Skeletal muscle cell (primary cell): ENCODE data around the gene VSTM2L.
A peak's percentile ranks its signal among the peaks of the same experiment; 100 is the strongest.

Experiments
- DNase-seq: peaks from one replicate; pipeline ENCODE4 v3.0.0-alpha.2; 2010; ENCODE audit warnings: low read depth
- H3K4me3 ChIP-seq: 2 replicates; pipeline ENCODE4 v1.5.1; 2011; ENCODE audit warnings: low read depth, mild to moderate bottlenecking, control low read depth, low read length, moderate library complexity

VSTM2L gene

GRCh38 chr20:37896932-37897548, 5.9 kb upstream of the VSTM2L start:
- H3K4me3 ChIP-seq, result no peak overlapping the region

GRCh38 chr20:37898233-37899104, 4.5 kb upstream of the VSTM2L start:
- H3K4me3 ChIP-seq, result no peak overlapping the region
- no peak for DNase-seq

More at GRCh38 chr20:37896932-37897548, 5.9 kb upstream of the VSTM2L start:
- DNase-seq, result no peak

- no peak overlapping the region for H3K4me3 ChIP-seq
- DNase-seq, result no peak
Measured at GRCh38 chr20:37899105-37900045, 3.6 kb upstream of the VSTM2L start.

- DNase-seq, result no peak
- no peak overlapping the region for H3K4me3 ChIP-seq
Measured at GRCh38 chr20:37901240-37901639, 1.7 kb upstream of the VSTM2L start.

GRCh38 chr20:37901654-37902503, 1.0 kb upstream of the VSTM2L start:
- no peak for DNase-seq
- H3K4me3 ChIP-seq, result no peak overlapping the region

- DNase-seq, result no peak
- peak overlapping the region; percentile 39 for H3K4me3 ChIP-seq
Measured at GRCh38 chr20:37903317-37904007, 535 bp downstream of the VSTM2L start.

GRCh38 chr20:37904008-37904642, 1.2 kb downstream of the VSTM2L start:
- no peak overlapping the region for H3K4me3 ChIP-seq

GRCh38 chr20:37904845-37905373, 2.0 kb downstream of the VSTM2L start:
- H3K4me3 ChIP-seq, result no peak overlapping the region
- DNase-seq, result no peak

More at GRCh38 chr20:37904008-37904642, 1.2 kb downstream of the VSTM2L start:
- no peak for DNase-seq

GRCh38 chr20:37905671-37906613, 3.0 kb downstream of the VSTM2L start:
- no peak overlapping the region for H3K4me3 ChIP-seq
- no peak for DNase-seq

- DNase-seq, result no peak
- no peak overlapping the region for H3K4me3 ChIP-seq
Measured at GRCh38 chr20:37907330-37907676, 4.4 kb downstream of the VSTM2L start.

- H3K4me3 ChIP-seq, result no peak overlapping the region
- peak; percentile 51 for DNase-seq
Measured at GRCh38 chr20:37907677-37908401, 4.9 kb downstream of the VSTM2L start.

GRCh38 chr20:37911261-37911660, 8.3 kb downstream of the VSTM2L start:
- DNase-seq, result no peak

GRCh38 chr20:37911838-37912281, 8.9 kb downstream of the VSTM2L start:
- no peak overlapping the region for H3K4me3 ChIP-seq
- DNase-seq, result no peak

More at GRCh38 chr20:37911261-37911660, 8.3 kb downstream of the VSTM2L start:
- H3K4me3 ChIP-seq, result no peak overlapping the region

- no peak for DNase-seq
Measured at GRCh38 chr20:37912874-37913273, 9.9 kb downstream of the VSTM2L start.

GRCh38 chr20:37913567-37914366, 10.8 kb downstream of the VSTM2L start:
- no peak for DNase-seq
- H3K4me3 ChIP-seq, result no peak overlapping the region

More at GRCh38 chr20:37912874-37913273, 9.9 kb downstream of the VSTM2L start:
- no peak overlapping the region for H3K4me3 ChIP-seq
